ENCODE data around the gene EHD3.

Gene EHD3

DNA sequence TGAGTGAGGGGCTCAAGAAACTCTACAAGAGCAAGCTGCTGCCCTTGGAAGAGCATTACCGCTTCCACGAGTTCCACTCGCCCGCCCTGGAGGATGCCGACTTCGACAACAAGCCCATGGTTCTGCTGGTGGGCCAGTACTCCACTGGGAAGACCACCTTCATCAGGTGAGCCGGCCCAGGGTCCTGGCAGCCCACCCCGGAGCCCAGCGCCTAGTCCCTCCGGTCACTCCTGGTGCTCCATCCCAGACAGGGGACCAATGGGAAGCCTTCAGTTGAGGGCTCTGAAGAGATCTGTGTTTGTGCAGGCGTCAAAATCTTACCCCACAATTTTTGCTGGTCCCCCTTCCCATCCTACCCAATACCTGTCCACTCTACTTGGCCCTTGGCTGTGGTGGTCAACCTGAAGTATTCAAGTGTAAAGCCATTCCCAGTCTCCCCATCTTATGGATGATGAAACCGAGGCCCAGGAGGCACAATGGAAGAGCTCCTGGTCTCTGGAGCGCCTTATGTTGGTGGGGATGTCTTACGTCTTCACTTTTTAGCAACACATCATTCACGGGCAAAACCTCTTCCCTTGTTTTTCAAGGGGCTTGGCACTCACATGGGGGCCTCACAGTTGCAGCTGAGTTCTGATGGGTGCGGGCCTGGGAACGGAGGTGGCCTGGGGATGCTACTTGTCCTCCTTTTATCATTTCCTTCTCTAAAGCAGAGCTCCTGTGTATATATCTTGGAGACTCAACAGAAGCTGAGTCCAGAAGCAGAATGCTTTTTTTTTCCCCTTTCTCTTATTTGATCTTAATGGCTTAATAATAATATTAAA, 941 bp downstream of the EHD3 start:
- no peak for DNase-seq (ENCODE audit: extremely low spot score)
- CTCF ChIA-PET, result interaction anchor here (1.2 kb wide), 1 partner anchor 20 kb away, joined by 3 read pairs; no protein-coding TSS in a partner anchor
- POLR2A ChIA-PET, result no interaction called here
- TF ChIP-seq SP1 (IDR thresholded peaks at IDR 0.05) (no peak), FOXA1 (IDR thresholded peaks at IDR 0.05) (no peak)

DNA sequence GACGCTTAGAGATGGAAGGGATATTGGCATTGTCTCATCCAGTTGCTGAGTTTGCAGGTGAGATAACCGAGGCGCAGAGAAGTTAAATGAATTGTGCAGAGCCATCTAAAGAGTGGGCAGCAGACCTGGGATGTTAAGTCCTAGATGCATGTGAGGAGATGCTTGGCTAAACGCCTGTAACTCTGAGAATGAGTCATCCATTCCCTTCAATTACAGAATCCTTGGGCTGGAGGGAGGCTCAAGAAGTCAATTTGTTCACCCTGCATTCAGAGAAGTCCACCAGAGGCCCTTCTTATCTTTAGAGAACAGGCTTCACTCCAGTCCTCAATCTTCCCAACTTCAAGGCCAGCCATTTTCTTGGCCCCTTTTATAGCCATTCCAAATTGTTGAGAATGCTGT, 1.6 kb downstream of the EHD3 start:
- TF ChIP-seq NFRKB (IDR thresholded peaks at IDR 0.05) (no peak), ARNT (IDR thresholded peaks at IDR 0.05) (no peak), SUZ12 (IDR thresholded peaks at IDR 0.05) (no peak), ELF4 (IDR thresholded peaks at IDR 0.05) (no peak), CTBP1 (IDR thresholded peaks at IDR 0.05; ENCODE audit: borderline replicate concordance) (no peak), BHLHE40 (IDR thresholded peaks at IDR 0.05; ENCODE audit: borderline replicate concordance) (no peak), FOXM1 (IDR thresholded peaks at IDR 0.05; ENCODE audit: borderline replicate concordance) (no peak), TARDBP (IDR thresholded peaks at IDR 0.05) (no peak)
- ChIA-PET POLR2A (no interaction called here), CTCF (no interaction called here)
- DNase-seq (ENCODE audit: extremely low spot score), result no peak

DNA sequence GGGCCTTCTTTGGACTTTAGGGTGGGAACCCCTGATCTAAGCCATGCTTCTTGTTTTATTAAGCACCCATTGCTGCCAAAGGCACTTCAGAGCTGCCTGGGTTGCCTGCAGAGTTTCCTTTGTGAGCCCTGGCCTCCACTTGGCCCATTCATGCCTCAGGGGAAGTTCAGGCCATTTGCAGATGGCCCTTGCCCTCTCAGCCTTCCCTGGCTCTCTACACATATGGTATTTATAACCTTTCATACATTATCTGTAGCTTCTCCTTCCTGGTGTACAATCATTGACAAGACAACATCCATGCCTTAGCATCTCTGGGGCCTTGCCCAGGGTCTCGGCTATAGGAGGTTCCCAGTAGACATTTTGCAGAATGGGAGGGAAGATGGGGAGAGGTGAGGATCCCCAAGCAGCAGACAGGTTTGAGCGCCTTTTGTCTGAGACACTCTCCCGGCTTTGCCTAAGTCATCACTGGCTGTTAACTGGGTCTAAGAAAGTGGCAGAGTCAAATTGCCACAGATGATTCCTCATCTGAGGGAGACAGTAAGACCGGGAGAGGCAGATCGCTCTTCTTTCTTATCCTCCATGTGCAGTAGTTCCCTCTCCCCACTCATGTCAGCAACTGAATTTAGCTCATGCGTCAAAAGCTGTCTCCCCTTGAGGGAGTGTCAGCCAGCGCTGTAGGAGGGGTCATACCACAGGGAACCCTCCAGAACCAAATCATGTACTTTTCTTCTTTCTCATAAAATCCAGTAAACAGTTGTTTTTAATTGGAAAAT, 2.7 kb downstream of the EHD3 start:
- TF ChIP-seq ZNF384 (IDR thresholded peaks at IDR 0.05) (no peak), ELF4 (IDR thresholded peaks at IDR 0.05) (no peak), TARDBP (IDR thresholded peaks at IDR 0.05) (no peak), HDGF (IDR thresholded peaks at IDR 0.05; ENCODE audit: borderline replicate concordance) (no peak), FOXA1 (IDR thresholded peaks at IDR 0.05) (no peak), FOXK2 (IDR thresholded peaks at IDR 0.05) (no peak), LEF1 (IDR thresholded peaks at IDR 0.05; ENCODE audit: borderline replicate concordance) (no peak), SUZ12 (IDR thresholded peaks at IDR 0.05) (no peak), ARNT (IDR thresholded peaks at IDR 0.05) (no peak), BHLHE40 (IDR thresholded peaks at IDR 0.05; ENCODE audit: borderline replicate concordance) (no peak), FOXM1 (IDR thresholded peaks at IDR 0.05; ENCODE audit: borderline replicate concordance) (no peak), SP1 (IDR thresholded peaks at IDR 0.05) (no peak), CTBP1 (IDR thresholded peaks at IDR 0.05; ENCODE audit: borderline replicate concordance) (no peak)
- TF ChIP-seq, protein P1, sequence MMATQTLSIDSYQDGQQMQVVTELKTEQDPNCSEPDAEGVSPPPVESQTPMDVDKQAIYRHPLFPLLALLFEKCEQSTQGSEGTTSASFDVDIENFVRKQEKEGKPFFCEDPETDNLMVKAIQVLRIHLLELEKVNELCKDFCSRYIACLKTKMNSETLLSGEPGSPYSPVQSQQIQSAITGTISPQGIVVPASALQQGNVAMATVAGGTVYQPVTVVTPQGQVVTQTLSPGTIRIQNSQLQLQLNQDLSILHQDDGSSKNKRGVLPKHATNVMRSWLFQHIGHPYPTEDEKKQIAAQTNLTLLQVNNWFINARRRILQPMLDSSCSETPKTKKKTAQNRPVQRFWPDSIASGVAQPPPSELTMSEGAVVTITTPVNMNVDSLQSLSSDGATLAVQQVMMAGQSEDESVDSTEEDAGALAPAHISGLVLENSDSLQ (IDR thresholded peaks at IDR 0.05), result no peak
- DNase-seq (ENCODE audit: extremely low spot score), result no peak
- ChIA-PET CTCF (no interaction called here), POLR2A (no interaction called here)

DNA sequence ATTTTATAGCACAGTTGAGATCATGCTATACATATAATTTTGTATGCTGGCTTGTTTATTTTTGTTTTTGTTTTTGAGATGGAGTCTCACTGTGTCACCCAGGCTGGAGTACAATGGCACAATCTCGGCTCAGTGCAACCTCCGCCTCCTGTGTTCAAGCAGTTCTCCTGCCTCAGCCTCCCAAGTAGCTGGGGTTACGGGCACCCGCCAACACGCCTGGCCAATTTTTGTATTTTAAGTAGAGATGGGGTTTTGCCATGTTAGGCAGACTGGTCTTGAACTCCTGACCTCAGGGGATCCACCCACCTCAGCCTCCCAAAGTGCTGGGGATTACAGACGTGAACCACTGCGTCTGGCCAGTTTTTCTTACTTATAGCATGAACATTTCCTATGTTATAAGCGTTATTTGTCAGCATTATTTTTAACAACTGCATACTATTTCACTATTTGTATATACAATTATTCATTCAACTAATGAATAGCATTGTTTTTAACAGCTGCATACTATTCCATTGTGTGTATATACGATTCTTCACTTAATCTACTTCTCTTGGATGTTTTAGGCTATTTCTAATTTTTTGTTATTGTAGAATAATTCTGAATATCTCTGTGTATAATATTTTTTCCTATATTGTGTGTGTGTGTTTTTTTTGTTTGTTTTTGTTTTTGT, 3.5 kb downstream of the EHD3 start:
- ChIA-PET POLR2A (no interaction called here), CTCF (no interaction called here)
- TF ChIP-seq HDGF (IDR thresholded peaks at IDR 0.05; ENCODE audit: borderline replicate concordance) (no peak), CTBP1 (IDR thresholded peaks at IDR 0.05; ENCODE audit: borderline replicate concordance) (no peak), ARNT (IDR thresholded peaks at IDR 0.05) (no peak), SUZ12 (IDR thresholded peaks at IDR 0.05) (no peak), FOXM1 (IDR thresholded peaks at IDR 0.05; ENCODE audit: borderline replicate concordance) (no peak), ZNF384 (IDR thresholded peaks at IDR 0.05) (no peak), ELF4 (IDR thresholded peaks at IDR 0.05) (no peak), SP1 (IDR thresholded peaks at IDR 0.05) (no peak), FOXA1 (IDR thresholded peaks at IDR 0.05) (no peak), BHLHE40 (IDR thresholded peaks at IDR 0.05; ENCODE audit: borderline replicate concordance) (no peak), L3MBTL2 (conservative IDR thresholded peaks at IDR 0.05) (no peak)
- TF ChIP-seq, protein P1 (IDR thresholded peaks at IDR 0.05), result no peak
- DNase-seq (ENCODE audit: extremely low spot score), result no peak

DNA sequence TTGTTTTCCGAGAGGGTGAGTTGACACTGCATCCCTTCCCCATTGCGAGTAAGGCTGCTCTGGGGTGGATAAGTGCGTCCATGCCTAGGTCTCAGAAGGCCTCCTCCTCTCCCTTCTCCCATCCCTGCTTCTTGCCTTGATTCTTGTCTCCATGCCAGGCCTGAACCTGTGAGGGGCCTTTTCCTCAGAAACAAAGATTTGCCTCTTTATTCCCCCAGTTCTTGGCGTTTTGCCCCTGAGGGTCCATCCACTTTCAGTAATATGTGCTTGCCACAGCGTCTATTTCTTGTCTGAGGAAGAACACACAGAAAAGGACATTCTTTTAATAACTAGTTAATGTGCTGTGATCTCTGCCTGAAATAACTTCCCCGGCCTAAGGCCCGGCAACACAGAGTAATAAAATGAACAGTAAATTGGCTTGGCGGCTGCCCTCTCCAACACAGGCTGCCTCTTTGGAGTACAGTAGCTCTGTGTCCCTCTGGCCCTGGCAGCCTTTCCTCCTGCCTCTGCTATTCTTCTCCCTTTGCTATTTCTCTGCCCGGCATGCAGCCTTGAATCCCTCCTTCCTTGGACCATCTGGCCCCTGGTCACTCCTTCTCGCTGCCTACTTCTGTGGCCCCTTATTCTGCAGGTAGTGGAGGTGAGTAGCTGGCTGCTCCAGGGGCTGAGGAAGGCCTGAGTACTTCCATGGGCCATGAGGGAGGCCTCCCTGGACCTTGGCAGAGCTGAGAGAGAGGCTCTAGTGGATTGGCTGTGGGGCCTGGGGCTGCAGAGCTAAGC, 4.4 kb downstream of the EHD3 start:
- TF ChIP-seq SP1 (IDR thresholded peaks at IDR 0.05), result no peak
- TF ChIP-seq HDGF (IDR thresholded peaks at IDR 0.05; ENCODE audit: borderline replicate concordance), result no peak
- TF ChIP-seq ARNT (IDR thresholded peaks at IDR 0.05), result no peak
- TF ChIP-seq LEF1 (IDR thresholded peaks at IDR 0.05; ENCODE audit: borderline replicate concordance), result no peak
- no peak for TF ChIP-seq ZNF384 (IDR thresholded peaks at IDR 0.05)
- no peak for TF ChIP-seq TARDBP (IDR thresholded peaks at IDR 0.05)
- no peak for TF ChIP-seq FOXK2 (IDR thresholded peaks at IDR 0.05)
- no peak for DNase-seq (ENCODE audit: extremely low spot score)
- ChIA-PET POLR2A (no interaction called here), CTCF (no interaction called here)

DNA sequence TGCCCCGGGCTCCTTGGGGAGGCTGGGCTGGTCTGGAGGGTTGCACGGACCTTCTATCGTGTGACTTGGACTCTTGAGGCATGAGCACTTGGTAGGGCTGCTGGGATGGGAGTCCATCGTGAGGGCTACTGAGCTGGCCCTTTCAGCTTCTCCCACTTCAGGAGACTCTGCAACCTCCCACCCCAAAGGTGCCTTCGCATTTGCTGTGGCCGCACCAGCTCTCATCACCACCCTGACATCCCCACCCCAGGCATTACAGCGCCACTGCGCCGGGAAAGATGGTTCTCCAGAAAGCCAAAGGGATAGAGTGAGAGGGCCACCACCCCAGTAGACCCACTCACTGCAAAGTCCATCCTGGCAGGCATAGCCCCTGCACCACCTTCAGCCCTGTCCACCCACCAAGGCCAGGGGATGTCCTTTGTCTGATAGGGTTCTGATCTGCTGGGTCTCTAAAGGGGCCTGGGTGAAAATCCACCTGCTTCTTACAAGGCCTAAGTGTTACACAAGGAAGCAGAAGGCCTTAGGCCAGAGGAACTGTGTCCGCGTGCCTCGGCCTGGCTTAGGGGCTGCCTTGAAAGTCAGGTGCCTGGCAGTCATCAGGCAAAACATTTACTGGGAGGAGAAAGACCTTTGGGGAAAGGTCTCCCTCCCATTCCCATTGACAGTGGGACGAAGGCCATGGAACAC, 5.1 kb downstream of the EHD3 start:
- POLR2A ChIA-PET, result no interaction called here
- CTCF ChIA-PET, result no interaction called here
- DNase-seq (ENCODE audit: extremely low spot score), result no peak
- TF ChIP-seq TARDBP (IDR thresholded peaks at IDR 0.05) (no peak), SP1 (IDR thresholded peaks at IDR 0.05) (no peak), ELF4 (IDR thresholded peaks at IDR 0.05) (no peak), FOXM1 (IDR thresholded peaks at IDR 0.05; ENCODE audit: borderline replicate concordance) (no peak), ARNT (IDR thresholded peaks at IDR 0.05) (no peak), FOXK2 (IDR thresholded peaks at IDR 0.05) (no peak), HDGF (IDR thresholded peaks at IDR 0.05; ENCODE audit: borderline replicate concordance) (no peak), SUZ12 (IDR thresholded peaks at IDR 0.05) (no peak), ZNF384 (IDR thresholded peaks at IDR 0.05) (no peak), CTBP1 (IDR thresholded peaks at IDR 0.05; ENCODE audit: borderline replicate concordance) (no peak), LEF1 (IDR thresholded peaks at IDR 0.05; ENCODE audit: borderline replicate concordance) (no peak), L3MBTL2 (conservative IDR thresholded peaks at IDR 0.05) (no peak), FOXA1 (IDR thresholded peaks at IDR 0.05) (no peak), BHLHE40 (IDR thresholded peaks at IDR 0.05; ENCODE audit: borderline replicate concordance) (no peak), NFRKB (IDR thresholded peaks at IDR 0.05) (no peak)
- TF ChIP-seq, protein P1 (IDR thresholded peaks at IDR 0.05), result no peak

All from HEK293T (cell line).